Transverse colon (tissue), 4 donors: ENCODE results near the gene IFITM10. TPM values are rescaled to one million over a fixed set of nuclear protein-coding genes. Genes with fewer than 3 reads are reported as not detected.
A peak's percentile ranks its signal among the peaks of the same experiment; 100 is the strongest.

Experiments
- DNase-seq: peaks from one replicate; pipeline ENCODE4 v3.0.0-alpha.2; 2019
- H3K27ac ChIP-seq, 4 donors: fragments of 200-600 bp; sonication (generic); 2 replicates each; pipeline ENCODE4 v1.5.1; 2016 to 2018; ENCODE audit warnings: inconsistent platforms in 4 of 4
- H3K27me3 ChIP-seq: fragments of 200-600 bp; sonication (generic); 2 replicates; pipeline ENCODE4 v1.5.1; 2017; ENCODE audit warnings: inconsistent platforms
- H3K36me3 ChIP-seq, 4 donors: fragments of 200-600 bp; sonication (generic); 2 replicates each; pipeline ENCODE4 v1.5.1; 2017 to 2019; ENCODE audit warnings: inconsistent platforms in 4 of 4
- H3K4me1 ChIP-seq, 4 donors: fragments of 200-600 bp; sonication (generic); 2 replicates each; pipeline ENCODE4 v1.5.1; 2017 to 2020; ENCODE audit warnings: inconsistent platforms in 4 of 4
- H3K4me3 ChIP-seq, 4 donors: fragments of 200-600 bp; sonication (generic); 1 replicate in 1 of 4; 2 replicates in 3 of 4; pipeline versions ENCODE4 v1.5.1 to v1.6.1; 2017 to 2019; ENCODE audit warnings: inconsistent platforms in 4 of 4
- H3K9me3 ChIP-seq, 2 donors: fragments of 200-600 bp; sonication (generic); 2 replicates each; pipeline ENCODE4 v1.5.1; 2017 to 2019; ENCODE audit warnings: inconsistent platforms in 2 of 2
- CTCF ChIP-seq, 5 experiments: fragments of 200-600 bp in 3 of 5; fragments of 450-650 bp in 2 of 5; sonication (generic) in 3 of 5; IDR thresholded peaks; 1 replicate in 2 of 5; 2 replicates in 3 of 5; pipeline ENCODE4 v1.5.1; 2016 to 2017; ENCODE audit warnings: antibody characterized with exemption in 5 of 5, inconsistent platforms in 3 of 5, mild to moderate bottlenecking in 2 of 5, moderate library complexity in 1 of 5
- EP300 ChIP-seq: sonication (generic); formaldehyde crosslinking; IDR thresholded peaks from one replicate; pipeline ENCODE4 v1.6.1; 2017; ENCODE audit warnings: antibody characterized with exemption, low read depth
- POLR2A ChIP-seq: fragments of 450-650 bp; IDR thresholded peaks from one replicate; pipeline ENCODE4 v1.6.1; 2016; ENCODE audit warnings: antibody characterized with exemption, mild to moderate bottlenecking, moderate library complexity
- POLR2AphosphoS5 ChIP-seq, 3 donors: sonication (generic); formaldehyde crosslinking; IDR thresholded peaks; one replicate each; pipeline ENCODE4 v1.6.1; 2016; ENCODE audit warnings: antibody characterized with exemption in 3 of 3
- WGBS, 2 donors: methylation state at CpG; one replicate each; pipeline ENCODE4 v1.1.5; 2018; ENCODE audit warnings: low coverage in 1 of 2; 5-methylcytosine and 5-hydroxymethylcytosine counted together
- in situ Hi-C, 4 donors: fragments of 200-750 bp; cut with MboI; loops; one replicate each; pipeline versions ENCODE4 v1.15.0 to v1.15.1; 2017; ENCODE audit warnings: low sequenced_read_pairs in 3 of 4, low pct_ligation_motif_present in 1 of 4, low pct_unique_long_range_greater_than_20kb in 1 of 4
- intact Hi-C: fragments of 100-400 bp; cut with DNase I; formaldehyde crosslinking; loops from one replicate; pipeline ENCODE4 v1.15.1; 2023; ENCODE audit warnings: low total_unique reads
- total RNA-seq, 4 donors: library from RNA; depleted of rRNA; stranded (reverse); fragments of >200 nt; gene quantifications; one replicate each; pipeline ENCODE4 v1.1.0, GENCODE V29; 2016

The IFITM10 gene
- total RNA-seq, 4 donors from 2014 or later: 0.68 to 13.5 (median 1.3) TPM

- no peak for DNase-seq
- peaks cover 0 to 9% (median 0%) of the 10 kb centered on the region in 4 donors for H3K4me1 ChIP-seq
- no peak overlapping the region for H3K4me3 ChIP-seq
- no peaks in the 10 kb centered on the region for H3K36me3 ChIP-seq
- TF ChIP-seq POLR2A (no peak), POLR2AphosphoS5 (IDR thresholded peaks at IDR 0.05) (no peak), CTCF (IDR thresholded peaks at IDR 0.05) (no peak), EP300 (no peak)
- peaks cover 14% of the 10 kb centered on the region for H3K27me3 ChIP-seq
- 82% methylated on average over 10 to 12 of the region's 12 CpGs for WGBS, 2 donors
- no peak overlapping the region for H3K27ac ChIP-seq
- no peaks in the 10 kb centered on the region for H3K9me3 ChIP-seq
- intact Hi-C loops: no loop called here
- in situ Hi-C loops: no loop called here
Measured at GRCh38 chr11:1792461-1792860, 42.1 kb upstream of the IFITM10 start.

- TF ChIP-seq POLR2AphosphoS5 (IDR thresholded peaks at IDR 0.05) (peak in 2 of 3 donors; percentile 13 to 40), EP300 (no peak)
- Histone ChIP-seq H3K9me3 (no peaks in the 10 kb centered on the region), H3K4me3 (no peak overlapping the region), H3K4me1 (peaks cover 0 to 9% (median 0%) of the 10 kb centered on the region in 4 donors), H3K36me3 (no peaks in the 10 kb centered on the region), H3K27ac (no peak overlapping the region), H3K27me3 (peaks cover 14% of the 10 kb centered on the region)
- 47 to 75% methylated on average over 5 to 6 of the region's 6 CpGs for WGBS, 2 donors
- intact Hi-C loops: no loop called here
- DNase-seq: peak; percentile 57
- in situ Hi-C loops: no loop called here
Measured at GRCh38 chr11:1791912-1792311, 41.5 kb upstream of the IFITM10 start.

GRCh38 chr11:1786466-1786865 is 36.1 kb upstream of the IFITM10 start:
- peaks cover 0 to 1% (median 0%) of the 10 kb centered on the region in 4 donors for H3K4me1 ChIP-seq
- H3K4me3 ChIP-seq: no peak overlapping the region
- H3K27ac ChIP-seq: no peak overlapping the region
- peaks cover 2% of the 10 kb centered on the region for H3K27me3 ChIP-seq
- no peak for DNase-seq
- intact Hi-C loops: no loop called here
- TF ChIP-seq CTCF (IDR thresholded peaks at IDR 0.05): no peak
- TF ChIP-seq EP300: no peak
- TF ChIP-seq POLR2AphosphoS5 (IDR thresholded peaks at IDR 0.05): no peak
- TF ChIP-seq POLR2A: no peak
- no peaks in the 10 kb centered on the region for H3K9me3 ChIP-seq
- no peaks in the 10 kb centered on the region for H3K36me3 ChIP-seq
- in situ Hi-C loops: no loop called here
- 86 to 90% methylated on average over 1 to 4 of the region's 4 CpGs for WGBS, 2 donors

GRCh38 chr11:1785749-1786413 is 35.5 kb upstream of the IFITM10 start:
- WGBS, 2 donors: 80 to 86% methylated on average over 12 to 21 of the region's 21 CpGs
- no peaks in the 10 kb centered on the region for H3K4me1 ChIP-seq
- no peaks in the 10 kb centered on the region for H3K27me3 ChIP-seq
- H3K27ac ChIP-seq: no peak overlapping the region
- TF ChIP-seq POLR2A: no peak
- no peak for TF ChIP-seq POLR2AphosphoS5 (IDR thresholded peaks at IDR 0.05)
- TF ChIP-seq EP300: no peak
- TF ChIP-seq CTCF (IDR thresholded peaks at IDR 0.05): no peak
- in situ Hi-C loops: no loop called here
- H3K9me3 ChIP-seq: no peaks in the 10 kb centered on the region
- H3K4me3 ChIP-seq: no peak overlapping the region
- no peak for DNase-seq
- H3K36me3 ChIP-seq: no peaks in the 10 kb centered on the region
- intact Hi-C loops: no loop called here
